SU-DHL-6 (cell line): ENCODE results near the gene CRYBB1.

Experiments
- H2AFZ ChIP-seq: fragments of 200-600 bp; sonication (generic); 2 replicates; pipeline ENCODE4 v1.6.1; 2014; ENCODE audit warnings: low read depth, mild to moderate bottlenecking, moderate library complexity, mixed read lengths, antibody characterized with exemption, low read length; ENCODE audit not compliant: severe bottlenecking
- H3F3A ChIP-seq: fragments of 200-600 bp; shearing (Covaris generic); 2 replicates; pipeline ENCODE4 v1.6.0; 2016; ENCODE audit warnings: antibody characterized with exemption, mild to moderate bottlenecking; ENCODE audit not compliant: insufficient read depth
- H3K27ac ChIP-seq: fragments of 200-600 bp; sonication (generic); 2 replicates; pipeline ENCODE4 v1.5.1; 2016; ENCODE audit warnings: low read depth, mild to moderate bottlenecking, low read length, moderate library complexity, mixed read lengths
- H3K27me3 ChIP-seq: fragments of 200-600 bp; sonication (generic), shearing (Covaris generic); 2 replicates; pipeline ENCODE4 v1.6.0; 2014; ENCODE audit warnings: mild to moderate bottlenecking, low read length
- H3K36me3 ChIP-seq: fragments of 200-600 bp; sonication (generic); 2 replicates; pipeline ENCODE4 v1.6.1; 2014; ENCODE audit warnings: mild to moderate bottlenecking, low read length, mixed read lengths
- H3K4me2 ChIP-seq: fragments of 300-600, 200-600 bp; shearing (Covaris generic), sonication (generic); 2 replicates; pipeline ENCODE4 v1.6.0; 2014; ENCODE audit warnings: low read length, low read depth, mild to moderate bottlenecking; ENCODE audit not compliant: poor library complexity, severe bottlenecking
- H3K4me3 ChIP-seq: fragments of 200-600 bp; sonication (generic); 2 replicates; pipeline ENCODE4 v1.5.1; 2014; ENCODE audit warnings: antibody characterized with exemption, low read length, mild to moderate bottlenecking, mixed read lengths; ENCODE audit not compliant: insufficient read depth, poor library complexity, severe bottlenecking
- H3K79me2 ChIP-seq: fragments of 200-600 bp; sonication (generic); 2 replicates; pipeline ENCODE4 v1.6.1; 2014; ENCODE audit warnings: mild to moderate bottlenecking, low read length, moderate library complexity; ENCODE audit not compliant: insufficient read depth
- H3K9ac ChIP-seq: fragments of 200-600 bp; sonication (generic); 2 replicates; pipeline ENCODE4 v1.7.0; 2014; ENCODE audit warnings: mild to moderate bottlenecking, low read length
- H3K9me2 ChIP-seq: fragments of 200-600 bp; sonication (generic); replicated peaks from 2 replicates; pipeline ENCODE4 v1.6.1; 2014; ENCODE audit warnings: low read length; ENCODE audit not compliant: insufficient read depth
- H3K9me3 ChIP-seq: fragments of 200-600 bp; sonication (generic); 2 replicates; pipeline ENCODE4 v1.6.1; 2014; ENCODE audit warnings: low read length, mixed read lengths; ENCODE audit not compliant: insufficient read depth
- H4K20me1 ChIP-seq: fragments of 200-600 bp; sonication (generic); 2 replicates; pipeline ENCODE4 v1.6.1; 2014; ENCODE audit warnings: low read depth, mild to moderate bottlenecking, antibody characterized with exemption, low read length, moderate library complexity, mixed read lengths
- CTCF ChIP-seq: fragments of 200-600 bp; sonication (generic); IDR thresholded peaks from one replicate; pipeline ENCODE4 v1.5.1; 2017; ENCODE audit warnings: antibody characterized with exemption, mild to moderate bottlenecking, low read length, moderate library complexity; ENCODE audit not compliant: insufficient read depth, poor library complexity, severe bottlenecking
- EZH2phosphoT487 ChIP-seq: fragments of 200-600 bp; sonication (generic), shearing (Covaris generic); conservative IDR thresholded peaks from 2 replicates; pipeline ENCODE4 v1.6.1; 2018; ENCODE audit warnings: mild to moderate bottlenecking, antibody characterized with exemption, low read length, moderate library complexity, mixed read lengths

Gene CRYBB1

GRCh38 chr22:26565181-26565580 lies 52.6 kb downstream of the CRYBB1 start:
- Histone ChIP-seq H3K79me2 (peaks cover 20% of the 10 kb centered on the region; the same call in 1 of the 2 replicates), H3K36me3 (no peaks in the 10 kb centered on the region), H3K4me3 (no peak overlapping the region), H2AFZ (no peak overlapping the region), H3K9me2 (no peaks in the 10 kb centered on the region), H3K4me2 (no peak overlapping the region), H3K27ac (no peak overlapping the region), H3K27me3 (no peaks in the 10 kb centered on the region), H4K20me1 (no peaks in the 10 kb centered on the region), H3K9ac (no peak overlapping the region), H3K9me3 (no peaks in the 10 kb centered on the region), H3F3A (no peaks in the 10 kb centered on the region)
- TF ChIP-seq EZH2phosphoT487 (no peak), CTCF (no peak)

GRCh38 chr22:26564672-26565071 lies 53.2 kb downstream of the CRYBB1 start:
- Histone ChIP-seq H3F3A (no peaks in the 10 kb centered on the region), H3K4me2 (no peak overlapping the region), H3K79me2 (peaks cover 25% of the 10 kb centered on the region), H2AFZ (no peak overlapping the region), H3K9me3 (no peaks in the 10 kb centered on the region), H3K27ac (no peak overlapping the region), H4K20me1 (no peaks in the 10 kb centered on the region), H3K9ac (no peak overlapping the region), H3K36me3 (no peaks in the 10 kb centered on the region), H3K4me3 (no peak overlapping the region), H3K9me2 (no peaks in the 10 kb centered on the region), H3K27me3 (no peaks in the 10 kb centered on the region)
- no peak for TF ChIP-seq CTCF
- no peak for TF ChIP-seq EZH2phosphoT487

GRCh38 chr22:26564181-26564580 lies 53.6 kb downstream of the CRYBB1 start:
- no peaks in the 10 kb centered on the region for H3K9me2 ChIP-seq
- no peak overlapping the region for H2AFZ ChIP-seq
- peaks cover 25% of the 10 kb centered on the region for H3K79me2 ChIP-seq
- TF ChIP-seq CTCF = no peak
- TF ChIP-seq EZH2phosphoT487 = no peak
- no peaks in the 10 kb centered on the region for H3K27me3 ChIP-seq
- no peaks in the 10 kb centered on the region for H3K36me3 ChIP-seq
- H4K20me1 ChIP-seq = no peaks in the 10 kb centered on the region
- no peak overlapping the region for H3K4me3 ChIP-seq
- H3K27ac ChIP-seq = no peak overlapping the region
- no peaks in the 10 kb centered on the region for H3K9me3 ChIP-seq
- H3K9ac ChIP-seq = no peak overlapping the region
- H3F3A ChIP-seq = no peaks in the 10 kb centered on the region
- H3K4me2 ChIP-seq = no peak overlapping the region

GRCh38 chr22:26563022-26563421 lies 54.8 kb downstream of the CRYBB1 start:
- Histone ChIP-seq H3K27me3 (no peaks in the 10 kb centered on the region), H3F3A (no peaks in the 10 kb centered on the region), H3K4me3 (no peak overlapping the region), H3K27ac (no peak overlapping the region), H3K4me2 (no peak overlapping the region), H3K9me3 (no peaks in the 10 kb centered on the region), H3K79me2 (peaks cover 25% of the 10 kb centered on the region), H4K20me1 (no peaks in the 10 kb centered on the region), H3K9ac (no peak overlapping the region), H2AFZ (no peak overlapping the region), H3K9me2 (no peaks in the 10 kb centered on the region), H3K36me3 (no peaks in the 10 kb centered on the region)
- TF ChIP-seq CTCF (no peak), EZH2phosphoT487 (no peak)
